Keratinocyte (primary cell): ENCODE measurements around the gene TMPRSS4. TPM values are rescaled to one million over a fixed set of nuclear protein-coding genes. Genes with fewer than 3 reads are reported as not detected.

ENCODE experiments used
- DNase-seq: peaks from one replicate; pipeline ENCODE4 v3.0.0-alpha.2; 2011; ENCODE audit warnings: low read depth, missing footprints, low spot score
- FAIRE-seq: peaks from 2 replicates; lab custom pipeline; 2011; peaks lifted over from hg19 to GRCh38; lab: Jason Lieb, UNC
- H2AFZ ChIP-seq: 2 replicates; pipeline ENCODE4 v1.6.0; 2012; ENCODE audit warnings: low read length, control low read depth, inconsistent platforms; ENCODE audit not compliant: control insufficient read depth
- H3K27ac ChIP-seq: 2 replicates; pipeline ENCODE4 v1.5.1; 2011; ENCODE audit warnings: low read length; ENCODE audit not compliant: control insufficient read depth, insufficient read depth
- H3K27me3 ChIP-seq: 3 replicates; pipeline ENCODE4 v1.6.0; 2011; ENCODE audit warnings: low read length; ENCODE audit not compliant: control insufficient read depth, insufficient read depth; ENCODE audit errors: extremely low read depth
- H3K36me3 ChIP-seq, 2 experiments: 2 replicates in 1 of 2; 3 replicates in 1 of 2; pipeline ENCODE4 v1.5.1; 2011; ENCODE audit warnings: low read length in 2 of 2, mild to moderate bottlenecking in 1 of 2; ENCODE audit not compliant: control insufficient read depth in 2 of 2, insufficient read depth in 2 of 2; ENCODE audit errors: extremely low read depth in 1 of 2
- H3K4me1 ChIP-seq: 3 replicates; pipeline ENCODE4 v1.5.1; 2011; ENCODE audit warnings: low read length; ENCODE audit not compliant: control insufficient read depth, insufficient read depth; ENCODE audit errors: extremely low read depth
- H3K4me2 ChIP-seq: 3 replicates; pipeline ENCODE4 v1.6.0; 2011; ENCODE audit warnings: low read depth, low read length; ENCODE audit not compliant: control insufficient read depth, insufficient read depth; ENCODE audit errors: extremely low read depth
- H3K4me3 ChIP-seq, 3 experiments: fragments of 200-600 bp in 1 of 3; sonication (generic) in 1 of 3; 2 replicates in 2 of 3; 3 replicates in 1 of 3; pipeline ENCODE4 v1.5.1; 2011 to 2016; ENCODE audit warnings: low read length in 3 of 3, mild to moderate bottlenecking in 3 of 3, control low read depth in 2 of 3, inconsistent platforms in 1 of 3, low read depth in 1 of 3, mixed read lengths in 1 of 3, mixed run types in 1 of 3, moderate library complexity in 1 of 3; ENCODE audit not compliant: control insufficient read depth in 2 of 3, insufficient read depth in 2 of 3; ENCODE audit errors: extremely low read depth in 1 of 3
- H3K79me2 ChIP-seq: 2 replicates; pipeline ENCODE4 v1.6.0; 2012; ENCODE audit warnings: low read length; ENCODE audit not compliant: control insufficient read depth, insufficient read depth
- H3K9ac ChIP-seq: 3 replicates; pipeline ENCODE4 v1.6.0; 2011; ENCODE audit warnings: low read length; ENCODE audit not compliant: control insufficient read depth, insufficient read depth; ENCODE audit errors: extremely low read depth
- H3K9me1 ChIP-seq: 3 replicates; pipeline ENCODE4 v1.6.0; 2011; ENCODE audit warnings: low read length; ENCODE audit not compliant: control insufficient read depth, insufficient read depth; ENCODE audit errors: extremely low read depth
- H3K9me3 ChIP-seq: 2 replicates; pipeline ENCODE4 v1.5.1; 2012; ENCODE audit warnings: low read depth, low read length; ENCODE audit not compliant: control insufficient read depth
- H4K20me1 ChIP-seq: 3 replicates; pipeline ENCODE4 v1.6.0; 2011; ENCODE audit warnings: low read length; ENCODE audit not compliant: control insufficient read depth, insufficient read depth; ENCODE audit errors: extremely low read depth
- CTCF ChIP-seq, 3 experiments: IDR thresholded peaks in 1 of 3; conservative IDR thresholded peaks in 1 of 3; optimal IDR thresholded peaks in 1 of 3; 2 replicates in 2 of 3; 3 replicates in 1 of 3; pipeline versions ENCODE3 to v1.5.1; 2011; ENCODE audit warnings: low read length in 3 of 3, mild to moderate bottlenecking in 3 of 3, moderate library complexity in 2 of 3, control low read depth in 1 of 3, inconsistent platforms in 1 of 3; ENCODE audit not compliant: insufficient read depth in 2 of 3; ENCODE audit errors: extremely low read depth in 1 of 3
- EZH2 ChIP-seq: IDR thresholded peaks from one replicate; pipeline ENCODE4 v1.6.1; 2012; ENCODE audit warnings: inconsistent platforms, mild to moderate bottlenecking, low read length, moderate library complexity
- dilution Hi-C: fragments of 300-500 bp; cut with MboI; formaldehyde crosslinking; loops from one replicate; pipeline ENCODE4 v1.7.0; 2020; ENCODE audit warnings: low sequenced_read_pairs; ENCODE audit not compliant: extremely low pct_ligation_motif_present
- polyA plus RNA-seq, 5 experiments: library from polyadenylated mRNA; depleted of rRNA in 3 of 5; stranded (reverse) in 3 of 5; stranded (forward) in 1 of 5; unstranded in 1 of 5; fragments of >200 nt; gene quantifications; 1 replicate in 1 of 5; 2 replicates in 3 of 5; 3 replicates in 1 of 5; pipeline versions ENCODE4 v1.2.1 to v1.2.3, GENCODE V29; 2011 to 2012; ENCODE audit warnings: missing spikeins in 2 of 5, low read depth in 1 of 5, low replicate concordance in 1 of 5

The TMPRSS4 gene
- polyA plus RNA-seq, 1 donor (not counting 4 experiments of a cell fraction or from before 2014, with no cell fraction given): 1.2 TPM

- H3K79me2 ChIP-seq: no peaks in the 10 kb centered on the region
- H3K36me3 ChIP-seq: no peaks in the 10 kb centered on the region
- no peak overlapping the region for H3K4me2 ChIP-seq
- DNase-seq (no peak), FAIRE-seq (no peak)
- peaks cover 4% of the 10 kb centered on the region for H3K9me3 ChIP-seq
- H3K27ac ChIP-seq: no peak overlapping the region
- no peak overlapping the region for H2AFZ ChIP-seq
- H3K27me3 ChIP-seq: no peaks in the 10 kb centered on the region
- no peaks in the 10 kb centered on the region for H3K9me1 ChIP-seq
- H3K4me1 ChIP-seq: peaks cover 11% of the 10 kb centered on the region
- H4K20me1 ChIP-seq: no peaks in the 10 kb centered on the region
- no peak overlapping the region for H3K4me3 ChIP-seq
- TF ChIP-seq CTCF (optimal IDR thresholded peaks at IDR 0.05 in 1 of 3, IDR thresholded peaks at IDR 0.05 in 1 of 3, conservative IDR thresholded peaks at IDR 0.05 in 1 of 3; ENCODE audit: extremely low read depth in 1 of 3, insufficient read depth in 2 of 3, low read length in 3 of 3) (no peak), EZH2 (no peak)
- no peak overlapping the region for H3K9ac ChIP-seq
- dilution Hi-C loops: no loop called here
Observed at GRCh38 chr11:118081241-118081958, 4.5 kb downstream of the TMPRSS4 start.

DNA sequence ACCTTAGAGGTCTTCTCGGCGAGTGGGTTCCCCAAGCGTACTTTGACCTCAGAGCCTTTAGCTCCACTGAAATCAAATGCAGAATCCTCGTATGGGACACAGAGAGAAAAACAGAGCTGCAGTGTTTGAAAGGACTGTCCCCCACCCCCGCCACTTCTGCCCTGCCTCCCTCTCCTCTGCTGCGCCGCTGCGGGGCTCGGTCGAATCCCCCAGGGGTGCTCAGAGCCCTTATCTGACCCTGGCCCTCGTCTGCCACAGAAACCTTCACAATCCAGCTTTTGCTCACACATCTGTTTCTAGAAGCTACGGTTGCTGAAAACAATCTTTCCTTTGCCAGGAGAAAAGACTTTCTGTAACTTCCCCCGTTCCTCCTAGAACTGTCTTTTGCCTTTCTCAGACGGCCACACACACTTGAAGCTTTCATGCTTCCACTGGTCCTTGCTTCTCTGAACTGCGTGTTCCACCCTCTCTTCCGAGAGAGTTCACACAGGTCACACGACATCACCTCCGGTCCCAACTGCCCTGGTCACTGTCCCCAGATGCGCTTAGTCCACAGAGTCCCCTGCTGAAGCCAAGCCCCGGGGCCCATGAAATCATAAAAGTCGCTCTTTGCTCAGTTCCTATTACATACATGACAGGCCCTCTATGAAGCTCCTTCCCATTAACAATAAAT lies 6.1 kb downstream of the TMPRSS4 start:
- FAIRE-seq: no peak
- Histone ChIP-seq H3K9me1 (no peaks in the 10 kb centered on the region), H3K79me2 (no peaks in the 10 kb centered on the region), H3K4me3 (no peak overlapping the region), H3K9ac (no peak overlapping the region), H4K20me1 (no peaks in the 10 kb centered on the region), H3K4me2 (no peak overlapping the region), H3K27ac (no peak overlapping the region), H3K36me3 (no peaks in the 10 kb centered on the region), H3K4me1 (no peaks in the 10 kb centered on the region), H3K9me3 (peaks cover 15% of the 10 kb centered on the region), H3K27me3 (no peaks in the 10 kb centered on the region), H2AFZ (no peak overlapping the region)
- dilution Hi-C loops: no loop called here
- TF ChIP-seq CTCF (optimal IDR thresholded peaks at IDR 0.05 in 1 of 3, IDR thresholded peaks at IDR 0.05 in 1 of 3, conservative IDR thresholded peaks at IDR 0.05 in 1 of 3; ENCODE audit: extremely low read depth in 1 of 3, insufficient read depth in 2 of 3, low read length in 3 of 3) (no peak), EZH2 (no peak)
- no peak for DNase-seq
